GM12878 (cell line): ENCODE results near the gene DUSP16.

ENCODE experiments used
- CBFB ChIP-seq: IDR thresholded peaks from 2 replicates; pipeline ENCODE4 v1.6.1; 2016; ENCODE audit warnings: antibody characterized with exemption, low read depth
- CHD4 ChIP-seq: fragments of 200-600 bp; sonication (generic); IDR thresholded peaks from 2 replicates; pipeline ENCODE4 v1.6.1; 2016; ENCODE audit warnings: mild to moderate bottlenecking
- CTCF ChIP-seq, 3 experiments: IDR thresholded peaks in 2 of 3; conservative IDR thresholded peaks in 1 of 3; 2 replicates each; pipeline ENCODE4 v1.5.1; 2011; ENCODE audit warnings: low read depth in 3 of 3, low read length in 3 of 3, mild to moderate bottlenecking in 3 of 3, control low read depth in 2 of 3, moderate library complexity in 2 of 3, inconsistent platforms in 1 of 3, mixed read lengths in 1 of 3; ENCODE audit not compliant: control insufficient read depth in 2 of 3, insufficient read depth in 1 of 3; ENCODE audit errors: extremely low read depth in 1 of 3
- JUND ChIP-seq: IDR thresholded peaks from 2 replicates; pipeline ENCODE4 v1.6.1; 2012; ENCODE audit warnings: low read depth, mild to moderate bottlenecking, low read length, improper control_type of control experiment, moderate library complexity
- PBX3 ChIP-seq: IDR thresholded peaks from 2 replicates; pipeline ENCODE4 v1.6.1; 2011; ENCODE audit warnings: mild to moderate bottlenecking, low read depth, low read length, moderate library complexity; ENCODE audit not compliant: insufficient replicate concordance
- PML ChIP-seq: IDR thresholded peaks from 2 replicates; pipeline ENCODE4 v1.6.1; 2012; ENCODE audit warnings: low read length, inconsistent platforms
- POLR2A ChIP-seq: IDR thresholded peaks from 2 replicates; pipeline ENCODE4 v1.6.1; 2011; ENCODE audit warnings: low read depth, mild to moderate bottlenecking, low read length
- POLR2AphosphoS2 ChIP-seq: IDR thresholded peaks from 2 replicates; pipeline ENCODE4 v1.6.1; 2011; ENCODE audit warnings: low read depth, mild to moderate bottlenecking, low read length, improper control_type of control experiment, moderate library complexity
- SIN3A ChIP-seq: IDR thresholded peaks from 2 replicates; pipeline ENCODE4 v1.6.1; 2012; ENCODE audit warnings: low read depth, low read length, improper control_type of control experiment
- SREBF1 ChIP-seq: IDR thresholded peaks from 2 replicates; pipeline ENCODE4 v1.6.1; 2012; ENCODE audit warnings: mild to moderate bottlenecking, low read length

- no peak for TF ChIP-seq CTCF (IDR thresholded peaks at IDR 0.05 in 2 of 3, conservative IDR thresholded peaks at IDR 0.05 in 1 of 3; ENCODE audit: control insufficient read depth in 2 of 3, extremely low read depth in 1 of 3, insufficient read depth in 1 of 3, low read depth in 3 of 3, low read length in 3 of 3)
- TF ChIP-seq POLR2A = no peak
- TF ChIP-seq SREBF1 = no peak
- no peak for TF ChIP-seq PBX3
- no peak for TF ChIP-seq PML
- TF ChIP-seq POLR2AphosphoS2 = no peak
- no peak for TF ChIP-seq SIN3A
- TF ChIP-seq JUND = no peak
- no peak for TF ChIP-seq CHD4
- TF ChIP-seq CBFB = no peak
Observed at GRCh38 chr12:12550277-12550676, 12.4 kb downstream of the DUSP16 start.
